ENCODE results near the gene LEMD1. TPM values are rescaled to one million over a fixed set of nuclear protein-coding genes. Genes with fewer than 3 reads are reported as not detected.

The LEMD1 gene
- polyA plus RNA-seq (ENCODE audit: insufficient read length in 3 of 3) = 1 to 10 TPM; 2.8 to 3.5 (median 3.3) TPM
- long read RNA-seq, donor 1 = 0 reads
- long read RNA-seq, donor 2 = 0 reads
- long read RNA-seq, donor 3, partial matches to known transcripts = 0 of 1 reads
- long read RNA-seq, donor 3, other reads (novel, unspliced or antisense) = 0 of 1 reads
- long read RNA-seq, donor 4 = 0 reads
- long read RNA-seq, donor 5 = 0 reads
- long read RNA-seq, donor 6 = 0 reads
- long read RNA-seq, donor 7 = 0 reads
- long read RNA-seq, donor 8 = 0 reads
- long read RNA-seq, donor 9, partial matches to known transcripts = 0 of 1 reads
- long read RNA-seq, donor 9, other reads (novel, unspliced or antisense) = 0 of 1 reads
- long read RNA-seq, donor 10, partial matches to known transcripts = 0 of 1 reads
- long read RNA-seq, donor 10, other reads (novel, unspliced or antisense) = 0 of 1 reads
- long read RNA-seq, donor 11 = 0 reads
- long read RNA-seq, donor 12 = 0 reads
- long read RNA-seq, donor 13 = 0 reads
- long read RNA-seq, donor 14 = 0 reads
- long read RNA-seq, donor 15, partial matches to known transcripts = 0 of 1 reads
- long read RNA-seq, donor 15, other reads (novel, unspliced or antisense) = 0 of 1 reads
- long read RNA-seq, donor 16, partial matches to known transcripts = 61 of 61 reads
- long read RNA-seq, donor 16, other reads (novel, unspliced or antisense) = 0 of 61 reads

GRCh38 chr1:205421798-205422197 is at the start of gene LEMD1:
Gene LEMD1 (minus strand): TSS chr1:205422056. CDS start chr1:205420536, 1,520 bp downstream.
- no peak for DNase-seq (ENCODE audit: extremely low read depth in 1 of 11, low read depth in 9 of 11, low spot score in 4 of 11)

GRCh38 chr1:205470131-205470530 is 48.3 kb upstream of the LEMD1 start:
- DNase-seq (ENCODE audit: extremely low read depth in 1 of 11, low read depth in 9 of 11, low spot score in 4 of 11) = no peak

- no peak for DNase-seq (ENCODE audit: extremely low read depth in 1 of 11, low read depth in 9 of 11, low spot score in 4 of 11)
These were observed 44.9 kb upstream of the LEMD1 start for GRCh38 chr1:205466595-205467220.

GRCh38 chr1:205465392-205465791 is 43.5 kb upstream of the LEMD1 start:
- no peak for DNase-seq (ENCODE audit: extremely low read depth in 1 of 11, low read depth in 9 of 11, low spot score in 4 of 11)

GRCh38 chr1:205458777-205459566 is 37.1 kb upstream of the LEMD1 start:
- DNase-seq (ENCODE audit: extremely low read depth in 1 of 11, low read depth in 9 of 11, low spot score in 4 of 11) = peak in 2 of 11 donors; percentile 72 to 83

GRCh38 chr1:205456868-205457745 is 35.3 kb upstream of the LEMD1 start:
- DNase-seq (ENCODE audit: extremely low read depth in 1 of 11, low read depth in 9 of 11, low spot score in 4 of 11) = no peak

- no peak for DNase-seq (ENCODE audit: extremely low read depth in 1 of 11, low read depth in 9 of 11, low spot score in 4 of 11)
These were observed 34.6 kb upstream of the LEMD1 start for GRCh38 chr1:205456383-205456867.

- no peak for DNase-seq (ENCODE audit: extremely low read depth in 1 of 11, low read depth in 9 of 11, low spot score in 4 of 11)
These were observed 33.9 kb upstream of the LEMD1 start, which contains the start of gene BLACAT1 for GRCh38 chr1:205455581-205456382. Gene BLACAT1 (minus strand): TSS chr1:205456045.

- DNase-seq (ENCODE audit: extremely low read depth in 1 of 11, low read depth in 9 of 11, low spot score in 4 of 11) = no peak
These were observed 33.1 kb upstream of the LEMD1 start for GRCh38 chr1:205454903-205455335.

- DNase-seq (ENCODE audit: extremely low read depth in 1 of 11, low read depth in 9 of 11, low spot score in 4 of 11) = no peak
These were observed 31.6 kb upstream of the LEMD1 start for GRCh38 chr1:205453466-205453865.

- DNase-seq (ENCODE audit: extremely low read depth in 1 of 11, low read depth in 9 of 11, low spot score in 4 of 11) = no peak
These were observed 31.1 kb upstream of the LEMD1 start for GRCh38 chr1:205452933-205453332.

- DNase-seq (ENCODE audit: extremely low read depth in 1 of 11, low read depth in 9 of 11, low spot score in 4 of 11) = no peak
These were observed 30.5 kb upstream of the LEMD1 start for GRCh38 chr1:205452364-205452763.

- no peak for DNase-seq (ENCODE audit: extremely low read depth in 1 of 11, low read depth in 9 of 11, low spot score in 4 of 11)
These were observed 29.9 kb upstream of the LEMD1 start for GRCh38 chr1:205451759-205452164.

GRCh38 chr1:205451202-205451601 is 29.3 kb upstream of the LEMD1 start:
- DNase-seq (ENCODE audit: extremely low read depth in 1 of 11, low read depth in 9 of 11, low spot score in 4 of 11) = no peak

- DNase-seq (ENCODE audit: extremely low read depth in 1 of 11, low read depth in 9 of 11, low spot score in 4 of 11) = no peak
These were observed 28.6 kb upstream of the LEMD1 start for GRCh38 chr1:205450448-205450847.

- DNase-seq (ENCODE audit: extremely low read depth in 1 of 11, low read depth in 9 of 11, low spot score in 4 of 11) = peak in 4 of 11 donors; percentile 73 to 81 (median 77)
These were observed 28.0 kb upstream of the LEMD1 start for GRCh38 chr1:205449750-205450443.
